GM10266 (cell line): ENCODE data around the gene CLSTN2.

Experiments used
- DNase-seq: peaks from one replicate; pipeline ENCODE4 v3.0.0; 2012; ENCODE audit errors: extremely low spot score
- CTCF ChIP-seq: IDR thresholded peaks from 2 replicates; pipeline ENCODE4 v1.5.1; 2012; ENCODE audit warnings: mild to moderate bottlenecking, low read depth; ENCODE audit not compliant: control insufficient read depth, insufficient read depth; ENCODE audit errors: missing control alignments

Gene CLSTN2

GRCh38 chr3:140062461-140062860, 127.5 kb downstream of the CLSTN2 start:
- no peak for TF ChIP-seq CTCF
- DNase-seq, result no peak

- no peak for TF ChIP-seq CTCF
- DNase-seq, result no peak
These were observed 132.5 kb downstream of the CLSTN2 start for GRCh38 chr3:140067487-140067886.

- TF ChIP-seq CTCF, result no peak
- no peak for DNase-seq
These were observed 133.6 kb downstream of the CLSTN2 start for GRCh38 chr3:140068494-140069017.

GRCh38 chr3:140073278-140074045, 138.5 kb downstream of the CLSTN2 start:
- no peak for TF ChIP-seq CTCF
- no peak for DNase-seq

- DNase-seq, result no peak
- TF ChIP-seq CTCF, result no peak
These were observed 141.6 kb downstream of the CLSTN2 start for GRCh38 chr3:140076552-140076951.

- TF ChIP-seq CTCF, result no peak
- DNase-seq, result no peak
These were observed 142.4 kb downstream of the CLSTN2 start for GRCh38 chr3:140077406-140077805.

GRCh38 chr3:140078343-140078742, 143.4 kb downstream of the CLSTN2 start:
- no peak for TF ChIP-seq CTCF
- DNase-seq, result no peak
